ENCODE measurements around the gene SEMA4D. TPM values are rescaled to one million over a fixed set of nuclear protein-coding genes. Genes with fewer than 3 reads are reported as not detected.

SEMA4D gene
- total and polyA plus RNA-seq, 2 experiments from 2014 or later = 9.4 to 10.4 TPM

- Histone ChIP-seq H3K27me3 (no peaks in the 10 kb centered on the region), H3K9me2 (replicated peaks; ENCODE audit: insufficient read depth) (no peaks in the 10 kb centered on the region), H3K27ac (no peak overlapping the region), H3K4me2 (no peak overlapping the region), H3K79me2 (peaks cover 24% of the 10 kb centered on the region), H2AFZ (no peak overlapping the region), H3K4me1 (ENCODE audit: insufficient read depth) (peaks cover 3% of the 10 kb centered on the region), H3K9me3 (ENCODE audit: low read depth) (no peaks in the 10 kb centered on the region), H3K36me3 (replicated peaks; ENCODE audit: insufficient read depth, low read depth) (no peaks in the 10 kb centered on the region), H3K4me3 (no peak overlapping the region), H4K20me1 (ENCODE audit: insufficient read depth, poor library complexity, severe bottlenecking) (no peaks in the 10 kb centered on the region)
- no peak for TF ChIP-seq EZH2 (IDR thresholded peaks at IDR 0.05; ENCODE audit: borderline replicate concordance)
- TF ChIP-seq CTCF (IDR thresholded peaks at IDR 0.05; ENCODE audit: poor library complexity) = no peak
- TF ChIP-seq EZH2phosphoT487 (IDR thresholded peaks at IDR 0.05; ENCODE audit: low read depth, severe bottlenecking, unreplicated experiment) = no peak
- DNase-seq (ENCODE audit: low spot score) = no peak
- 61% methylated on average over 1 of the region's 1 CpG for WGBS (ENCODE audit: low lambda C conversion rate, missing lambda C conversion rate)
Measured at GRCh38 chr9:89469003-89469402, 28.9 kb downstream of the SEMA4D start.

GRCh38 chr9:89468281-89468960 lies 29.5 kb downstream of the SEMA4D start:
- DNase-seq (ENCODE audit: low spot score) = no peak
- H3K27me3 ChIP-seq = no peaks in the 10 kb centered on the region
- TF ChIP-seq EZH2 (IDR thresholded peaks at IDR 0.05; ENCODE audit: borderline replicate concordance) = no peak
- H3K4me2 ChIP-seq = no peak overlapping the region
- 63% methylated on average over 7 of the region's 7 CpGs for WGBS (ENCODE audit: low lambda C conversion rate, missing lambda C conversion rate)
- H4K20me1 ChIP-seq (ENCODE audit: insufficient read depth, poor library complexity, severe bottlenecking) = no peaks in the 10 kb centered on the region
- H3K4me3 ChIP-seq = no peak overlapping the region
- H3K79me2 ChIP-seq = peaks cover 24% of the 10 kb centered on the region
- no peaks in the 10 kb centered on the region for H3K36me3 ChIP-seq (replicated peaks; ENCODE audit: insufficient read depth, low read depth)
- no peaks in the 10 kb centered on the region for H3K9me3 ChIP-seq (ENCODE audit: low read depth)
- no peak overlapping the region for H2AFZ ChIP-seq
- no peaks in the 10 kb centered on the region for H3K4me1 ChIP-seq (ENCODE audit: insufficient read depth)
- H3K27ac ChIP-seq = no peak overlapping the region
- no peaks in the 10 kb centered on the region for H3K9me2 ChIP-seq (replicated peaks; ENCODE audit: insufficient read depth)

GRCh38 chr9:89467278-89467625 lies 30.7 kb downstream of the SEMA4D start:
- 94% methylated on average over 4 of the region's 4 CpGs for WGBS (ENCODE audit: low lambda C conversion rate, missing lambda C conversion rate)
- no peak overlapping the region for H3K4me3 ChIP-seq
- H3K27me3 ChIP-seq = no peaks in the 10 kb centered on the region
- H3K36me3 ChIP-seq (replicated peaks; ENCODE audit: insufficient read depth, low read depth) = no peaks in the 10 kb centered on the region
- DNase-seq (ENCODE audit: low spot score) = no peak
- no peaks in the 10 kb centered on the region for H4K20me1 ChIP-seq (ENCODE audit: insufficient read depth, poor library complexity, severe bottlenecking)
- H3K4me2 ChIP-seq = no peak overlapping the region
- peaks cover 20% of the 10 kb centered on the region for H3K79me2 ChIP-seq
- H3K9me2 ChIP-seq (replicated peaks; ENCODE audit: insufficient read depth) = no peaks in the 10 kb centered on the region
- no peak for TF ChIP-seq EZH2phosphoT487 (IDR thresholded peaks at IDR 0.05; ENCODE audit: low read depth, severe bottlenecking, unreplicated experiment)
- TF ChIP-seq CTCF (IDR thresholded peaks at IDR 0.05; ENCODE audit: poor library complexity) = no peak
- H2AFZ ChIP-seq = no peak overlapping the region
- no peaks in the 10 kb centered on the region for H3K9me3 ChIP-seq (ENCODE audit: low read depth)
- H3K4me1 ChIP-seq (ENCODE audit: insufficient read depth) = no peaks in the 10 kb centered on the region
- H3K27ac ChIP-seq = no peak overlapping the region

- Histone ChIP-seq H3K4me1 (ENCODE audit: insufficient read depth) (no peaks in the 10 kb centered on the region), H3K79me2 (peaks cover 18% of the 10 kb centered on the region), H3K27ac (no peak overlapping the region), H3K9me2 (replicated peaks; ENCODE audit: insufficient read depth) (no peaks in the 10 kb centered on the region), H2AFZ (no peak overlapping the region), H3K27me3 (no peaks in the 10 kb centered on the region), H4K20me1 (ENCODE audit: insufficient read depth, poor library complexity, severe bottlenecking) (no peaks in the 10 kb centered on the region), H3K36me3 (replicated peaks; ENCODE audit: insufficient read depth, low read depth) (no peaks in the 10 kb centered on the region), H3K4me3 (no peak overlapping the region), H3K4me2 (no peak overlapping the region), H3K9me3 (ENCODE audit: low read depth) (no peaks in the 10 kb centered on the region)
- no peak for DNase-seq (ENCODE audit: low spot score)
- TF ChIP-seq EZH2phosphoT487 (IDR thresholded peaks at IDR 0.05; ENCODE audit: low read depth, severe bottlenecking, unreplicated experiment) = no peak
- no peak for TF ChIP-seq EZH2 (IDR thresholded peaks at IDR 0.05; ENCODE audit: borderline replicate concordance)
- no peak for TF ChIP-seq CTCF (IDR thresholded peaks at IDR 0.05; ENCODE audit: poor library complexity)
- 91% methylated on average over 18 of the region's 18 CpGs for WGBS (ENCODE audit: low lambda C conversion rate, missing lambda C conversion rate)
Measured at GRCh38 chr9:89466451-89467277, 31.2 kb downstream of the SEMA4D start.
